H1 (cell line): ENCODE measurements around the gene GTF2H3. TPM values are rescaled to one million over a fixed set of nuclear protein-coding genes. Genes with fewer than 3 reads are reported as not detected.

Source experiments
- CTCF ChIA-PET: fragments of 300-600 bp; sonication (Branson Sonifier 250); formaldehyde crosslinking; loops from one replicate; lab custom pipeline; 2021; ENCODE audit not compliant: partially characterized antibody; lab: Charles Lee
- POLR2A ChIA-PET: fragments of 300-600 bp; sonication (Branson Sonifier 250); formaldehyde crosslinking; loops from one replicate; lab custom pipeline; 2021; ENCODE audit warnings: inconsistent platforms; ENCODE audit not compliant: partially characterized antibody; lab: Charles Lee
- DNase-seq, 2 experiments: peaks; one replicate each; pipeline versions ENCODE4 v3.0.0 to v3.0.0-alpha.2; 2010 to 2022; ENCODE audit warnings: low spot score in 2 of 2, low read depth in 1 of 2, mixed read lengths in 1 of 2
- FAIRE-seq: peaks from 2 replicates; lab custom pipeline; 2011; peaks lifted over from hg19 to GRCh38; lab: Jason Lieb, UNC
- H2AFZ ChIP-seq: 2 replicates; pipeline ENCODE4 v1.8.1; 2012; ENCODE audit warnings: low read length, inconsistent platforms
- H2AK5ac ChIP-seq: 2 replicates; pipeline ENCODE4 v1.6.1; 2013; ENCODE audit warnings: low read depth, low read length
- H2BK120ac ChIP-seq: replicated peaks from 2 replicates; pipeline ENCODE3; 2013; ENCODE audit warnings: low read depth, low read length, inconsistent platforms
- H2BK12ac ChIP-seq: 2 replicates; pipeline ENCODE4 v1.6.1; 2013; ENCODE audit warnings: low read depth, low read length
- H2BK15ac ChIP-seq: 2 replicates; pipeline ENCODE4 v1.6.1; 2013; ENCODE audit warnings: low read length
- H2BK20ac ChIP-seq: 2 replicates; pipeline ENCODE4 v1.6.1; 2013; ENCODE audit warnings: low read length
- H2BK5ac ChIP-seq: 2 replicates; pipeline ENCODE4 v1.6.1; 2013; ENCODE audit warnings: low read depth, low read length
- H3K14ac ChIP-seq: 2 replicates; pipeline ENCODE4 v1.6.1; 2013; ENCODE audit warnings: inconsistent platforms; ENCODE audit not compliant: insufficient read length
- H3K18ac ChIP-seq: 2 replicates; pipeline ENCODE4 v1.6.1; 2013; ENCODE audit warnings: low read length; ENCODE audit errors: extremely low read depth
- H3K23ac ChIP-seq: 2 replicates; pipeline ENCODE4 v1.6.1; 2013; ENCODE audit warnings: inconsistent platforms; ENCODE audit not compliant: insufficient read length
- H3K23me2 ChIP-seq: 2 replicates; pipeline ENCODE4 v1.6.1; 2013; ENCODE audit warnings: low read depth, low read length
- H3K27ac ChIP-seq: 2 replicates; pipeline ENCODE4 v1.6.1; 2011; ENCODE audit warnings: low read depth, low read length, inconsistent platforms
- H3K27me3 ChIP-seq, 4 experiments: replicated peaks in 1 of 4; 1 replicate in 1 of 4; 2 replicates in 3 of 4; pipeline versions ENCODE4 v1.6.1 to v1.8.1; 2011 to 2013; ENCODE audit warnings: low read length in 3 of 4, mild to moderate bottlenecking in 3 of 4, inconsistent platforms in 2 of 4, mixed read lengths in 2 of 4, moderate library complexity in 1 of 4; ENCODE audit not compliant: control insufficient read depth in 3 of 4, insufficient read depth in 3 of 4; ENCODE audit errors: extremely low read depth in 1 of 4
- H3K36me3 ChIP-seq, 4 experiments: 2 replicates each; pipeline versions ENCODE4 v1.6.1 to v1.8.1; 2011 to 2013; ENCODE audit warnings: mild to moderate bottlenecking in 4 of 4, low read length in 3 of 4, moderate library complexity in 2 of 4, control low read depth in 1 of 4, inconsistent platforms in 1 of 4; ENCODE audit not compliant: insufficient read depth in 4 of 4, control insufficient read depth in 2 of 4
- H3K4ac ChIP-seq: replicated peaks from 2 replicates; pipeline ENCODE3; 2013; ENCODE audit warnings: low read length, low read depth, mixed read lengths, inconsistent platforms; ENCODE audit not compliant: insufficient read length
- H3K4me1 ChIP-seq, 4 experiments: replicated peaks in 1 of 4; 1 replicate in 1 of 4; 2 replicates in 3 of 4; pipeline versions ENCODE4 v1.6.1 to v1.8.1; 2011 to 2013; ENCODE audit warnings: low read length in 3 of 4, inconsistent platforms in 2 of 4, mixed read lengths in 1 of 4; ENCODE audit not compliant: insufficient read depth in 4 of 4, control insufficient read depth in 3 of 4
- H3K4me2 ChIP-seq, 2 experiments: 2 replicates each; pipeline versions ENCODE4 v1.6.1 to v1.8.1; 2011 to 2013; ENCODE audit warnings: low read depth in 2 of 2, low read length in 2 of 2, control low read depth in 1 of 2, inconsistent platforms in 1 of 2, mild to moderate bottlenecking in 1 of 2; ENCODE audit not compliant: insufficient read depth in 1 of 2
- H3K4me3 ChIP-seq, 4 experiments: fragments of 200-600, 300-600 bp in 1 of 4; sonication (generic), shearing (Covaris generic), sonication (Bioruptor Twin) in 1 of 4; 2 replicates each; pipeline versions ENCODE4 v1.5.1 to v1.8.1; 2011 to 2016; ENCODE audit warnings: low read length in 4 of 4, low read depth in 3 of 4, control low read depth in 2 of 4, inconsistent platforms in 2 of 4, mild to moderate bottlenecking in 2 of 4, mixed read lengths in 1 of 4, moderate library complexity in 1 of 4; ENCODE audit not compliant: insufficient read depth in 2 of 4; ENCODE audit errors: extremely low read depth in 1 of 4
- H3K56ac ChIP-seq: replicated peaks from 2 replicates; pipeline ENCODE3; 2013; ENCODE audit warnings: low read depth, mild to moderate bottlenecking, mixed read lengths, low read length, inconsistent platforms; ENCODE audit not compliant: insufficient read length
- H3K79me1 ChIP-seq: 2 replicates; pipeline ENCODE4 v1.6.1; 2013; ENCODE audit warnings: low read depth, low read length, control low read depth
- H3K79me2 ChIP-seq, 2 experiments: 2 replicates each; pipeline versions ENCODE4 v1.6.1 to v1.8.1; 2012 to 2013; ENCODE audit warnings: low read length in 2 of 2, mild to moderate bottlenecking in 2 of 2, inconsistent platforms in 1 of 2; ENCODE audit not compliant: insufficient read depth in 2 of 2, control insufficient read depth in 1 of 2
- H3K9ac ChIP-seq, 4 experiments: replicated peaks in 1 of 4; 1 replicate in 1 of 4; 2 replicates in 3 of 4; pipeline versions ENCODE4 v1.6.1 to v1.8.1; 2011 to 2013; ENCODE audit warnings: low read depth in 3 of 4, low read length in 3 of 4, control low read depth in 2 of 4, mild to moderate bottlenecking in 2 of 4, moderate library complexity in 2 of 4, inconsistent platforms in 1 of 4; ENCODE audit errors: extremely low read depth in 1 of 4
- H3K9me3 ChIP-seq, 2 experiments: 2 replicates each; pipeline versions ENCODE4 v1.6.1 to v1.8.1; 2012 to 2013; ENCODE audit warnings: mild to moderate bottlenecking in 2 of 2, moderate library complexity in 2 of 2, control low read depth in 1 of 2, inconsistent platforms in 1 of 2, low read depth in 1 of 2, low read length in 1 of 2, mixed read lengths in 1 of 2; ENCODE audit not compliant: insufficient read depth in 2 of 2
- H4K20me1 ChIP-seq, 2 experiments: replicated peaks in 1 of 2; 2 replicates each; pipeline versions ENCODE3 to v1.8.1; 2011 to 2013; ENCODE audit warnings: inconsistent platforms in 2 of 2, low read length in 2 of 2, mild to moderate bottlenecking in 1 of 2; ENCODE audit not compliant: insufficient read depth in 2 of 2, control insufficient read depth in 1 of 2
- H4K5ac ChIP-seq: 2 replicates; pipeline ENCODE4 v1.6.1; 2013; ENCODE audit warnings: low read length, low read depth, mixed read lengths, inconsistent platforms; ENCODE audit not compliant: insufficient read length
- H4K8ac ChIP-seq: 2 replicates; pipeline ENCODE4 v1.8.0; 2013; ENCODE audit warnings: mild to moderate bottlenecking, moderate library complexity, low read length, inconsistent platforms; ENCODE audit not compliant: insufficient read depth; ENCODE audit errors: extremely low read depth
- H4K91ac ChIP-seq: replicated peaks from 2 replicates; pipeline ENCODE3; 2013; ENCODE audit warnings: low read length, mixed read lengths, inconsistent platforms; ENCODE audit not compliant: insufficient read length
- BCL11A ChIP-seq, 2 experiments: IDR thresholded peaks; one replicate each; pipeline ENCODE4 v1.6.1; 2011; ENCODE audit warnings: low read depth in 2 of 2, low read length in 2 of 2, mild to moderate bottlenecking in 2 of 2
- EGR1 ChIP-seq: IDR thresholded peaks from 2 replicates; pipeline ENCODE4 v1.6.1; 2011; ENCODE audit warnings: low read depth, low read length, borderline replicate concordance
- GABPA ChIP-seq: IDR thresholded peaks from 2 replicates; pipeline ENCODE4 v1.6.1; 2011; ENCODE audit warnings: mild to moderate bottlenecking, low read length, moderate library complexity, borderline replicate concordance; ENCODE audit not compliant: insufficient read depth
- POLR2AphosphoS5 ChIP-seq: IDR thresholded peaks from 2 replicates; pipeline ENCODE4 v1.6.1; 2011; ENCODE audit warnings: low read depth, low read length
- SP1 ChIP-seq: IDR thresholded peaks from 2 replicates; pipeline ENCODE4 v1.6.1; 2011; ENCODE audit warnings: low read depth, low read length
- SUZ12 ChIP-seq: fragments of 200-600 bp; sonication (generic); IDR thresholded peaks from 2 replicates; pipeline ENCODE4 v1.6.1; 2012; ENCODE audit warnings: mild to moderate bottlenecking, inconsistent platforms, low read length, moderate library complexity, mixed read lengths
- TAF1 ChIP-seq: IDR thresholded peaks from 2 replicates; pipeline ENCODE4 v1.6.1; 2011; ENCODE audit warnings: mild to moderate bottlenecking, low read depth, low read length
- WGBS, 2 experiments: shearing (Covaris generic) in 1 of 2; methylation state at CpG; one replicate each; pipeline versions ENCODE4 v1.1.6 to v1.1.7; 2013 to 2015; ENCODE audit warnings: low lambda C conversion rate in 2 of 2, mixed read lengths in 2 of 2, inconsistent platforms in 1 of 2, low coverage in 1 of 2, missing lambda C conversion rate in 1 of 2; ENCODE audit not compliant: insufficient replicate concordance in 2 of 2, insufficient coverage in 1 of 2, insufficient read length in 1 of 2; ENCODE audit errors: extremely low coverage in 1 of 2, missing lambda C conversion rate in 1 of 2; 5-methylcytosine and 5-hydroxymethylcytosine counted together
- polyA plus RNA-seq, 7 experiments: library from polyadenylated mRNA; depleted of rRNA in 3 of 7; stranded (reverse) in 5 of 7; unstranded in 2 of 7; fragments of >200 nt in 5 of 7; fragments of 200-250 nt in 2 of 7; gene quantifications; 1 replicate in 5 of 7; 2 replicates in 1 of 7; 4 replicates in 1 of 7; pipeline versions ENCODE4 v1.2.1 to v1.2.3, GENCODE V29; 2011 to 2013; ENCODE audit warnings: missing spikeins in 2 of 7, mixed read lengths in 2 of 7
- total RNA-seq: library from RNA; stranded (reverse); fragmentation: NEBNext Ultra II Directional; extraction: Animal tissue kit (Norgen Biotek cat#: 25700); gene quantifications from 2 replicates; pipeline ENCODE4 v1.2.1, GENCODE V29; 2021

The GTF2H3 gene
- total and polyA plus RNA-seq, 2 of the 8 experiments (the other 6 are each of a cell fraction or from before 2014, with no cell fraction given), result 21.0 to 32.1 TPM

DNA sequence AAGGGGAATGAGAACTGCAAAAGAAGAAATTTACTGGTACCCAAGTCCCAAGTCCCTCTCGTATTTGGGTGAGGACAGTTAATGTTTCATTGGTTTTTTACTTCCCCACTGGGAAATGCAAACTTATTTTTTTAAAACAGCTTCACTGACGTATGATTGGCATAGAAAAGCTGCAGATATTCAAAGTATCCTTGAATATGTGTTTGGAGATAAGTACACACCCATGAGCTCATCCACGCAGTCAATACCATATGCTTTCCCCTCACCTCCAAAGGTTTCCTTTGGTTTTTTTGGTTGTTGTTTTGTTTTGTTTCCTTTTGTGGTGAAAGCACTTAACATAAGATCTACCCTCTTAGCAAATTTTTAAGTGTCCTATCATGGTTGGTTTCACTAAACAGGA is 50.3 kb downstream of the GTF2H3 start:
- no peak overlapping the region for H2AK5ac ChIP-seq
- no peak overlapping the region for H3K4me2 ChIP-seq
- no peaks in the 10 kb centered on the region for H3K27me3 ChIP-seq
- ChIA-PET CTCF (no interaction called here), POLR2A (interaction anchor here (0.7 to 1.6 kb wide), 2 partner anchors 9 to 28 kb away, joined by 3 to 4 read pairs; partner anchors contain the start of gene ATP6V0A2)
- H2BK120ac ChIP-seq, result no peak overlapping the region
- H4K8ac ChIP-seq, result no peak overlapping the region
- no peak overlapping the region for H3K4ac ChIP-seq
- no peaks in the 10 kb centered on the region for H3K23me2 ChIP-seq
- H3K79me2 ChIP-seq, result no peaks in the 10 kb centered on the region
- no peak overlapping the region for H2BK5ac ChIP-seq
- DNase-seq (no peak), FAIRE-seq (no peak)
- no peak overlapping the region for H2BK20ac ChIP-seq
- H3K9me3 ChIP-seq, result no peaks in the 10 kb centered on the region
- no peak overlapping the region for H3K9ac ChIP-seq
- H2BK12ac ChIP-seq, result no peak overlapping the region
- H4K91ac ChIP-seq, result no peak overlapping the region
- H2AFZ ChIP-seq, result no peak overlapping the region
- H3K23ac ChIP-seq, result no peak overlapping the region
- 98% methylated on average over 3 of the region's 3 CpGs; no CpG with 5 or more reads in 1 of the 2 experiments for WGBS, 2 experiments
- no peak overlapping the region for H2BK15ac ChIP-seq
- H3K14ac ChIP-seq, result no peak overlapping the region
- H4K5ac ChIP-seq, result no peak overlapping the region
- H3K36me3 ChIP-seq, result no peaks in the 10 kb centered on the region; a peak in 2 of 8 replicates
- no peaks in the 10 kb centered on the region for H3K4me1 ChIP-seq
- H3K79me1 ChIP-seq, result no peaks in the 10 kb centered on the region
- TF ChIP-seq GABPA (no peak), POLR2AphosphoS5 (no peak), SUZ12 (no peak), TAF1 (no peak), EGR1 (no peak), BCL11A (IDR thresholded peaks at IDR 0.05; ENCODE audit: low read depth in 2 of 2, low read length in 2 of 2) (no peak), SP1 (no peak)
- H3K4me3 ChIP-seq, result no peak overlapping the region
- H3K27ac ChIP-seq, result no peak overlapping the region
- no peak overlapping the region for H3K18ac ChIP-seq
- no peak overlapping the region for H3K56ac ChIP-seq
- H4K20me1 ChIP-seq, result peaks cover 0 to 1% of the 10 kb centered on the region in 2 experiments
